Lung (tissue), 12 donors: ENCODE data around the gene SPHKAP. TPM values are rescaled to one million over a fixed set of nuclear protein-coding genes. Genes with fewer than 3 reads are reported as not detected.

Source experiments
- ATAC-seq: fragments of 200-7000 bp; cut with Tn5 transposase; one replicate; pipeline ENCODE4 v1.9.1; 2020; ENCODE audit warnings: moderate number of reproducible peaks; ENCODE audit not compliant: insufficient read depth, low FRiP score
- DNase-seq, 3 donors: peaks; one replicate each; pipeline ENCODE4 v3.0.0-alpha.2; 2013 to 2017
- H3K27ac ChIP-seq, 2 donors: one replicate each; pipeline ENCODE4 v1.5.1; 2013; ENCODE audit warnings: mild to moderate bottlenecking in 2 of 2, moderate library complexity in 2 of 2, control low read depth in 1 of 2, inconsistent platforms in 1 of 2, low read depth in 1 of 2, low read length in 1 of 2
- H3K27me3 ChIP-seq, 3 donors: one replicate each; pipeline ENCODE4 v1.5.1; 2013; ENCODE audit warnings: low read length in 2 of 3; ENCODE audit not compliant: control insufficient read depth in 3 of 3, insufficient read depth in 3 of 3
- H3K36me3 ChIP-seq, 4 donors: one replicate each; pipeline ENCODE4 v1.5.1; 2013; ENCODE audit warnings: low read length in 4 of 4, mild to moderate bottlenecking in 1 of 4, moderate library complexity in 1 of 4; ENCODE audit not compliant: control insufficient read depth in 4 of 4, insufficient read depth in 4 of 4
- H3K4me1 ChIP-seq, 5 donors: one replicate each; pipeline ENCODE4 v1.5.1; 2013; ENCODE audit warnings: low read length in 5 of 5, mild to moderate bottlenecking in 2 of 5, moderate library complexity in 1 of 5; ENCODE audit not compliant: control insufficient read depth in 5 of 5, insufficient read depth in 5 of 5
- H3K4me3 ChIP-seq: one replicate; pipeline ENCODE4 v1.5.1; 2013; ENCODE audit warnings: mild to moderate bottlenecking, control low read depth, moderate library complexity
- H3K9ac ChIP-seq, 2 donors: one replicate each; pipeline ENCODE4 v1.5.1; 2013; ENCODE audit warnings: low read length in 2 of 2, control low read depth in 1 of 2; ENCODE audit not compliant: insufficient read depth in 1 of 2
- H3K9me3 ChIP-seq, 4 donors: one replicate each; pipeline ENCODE4 v1.5.1; 2013; ENCODE audit warnings: low read length in 3 of 4, mild to moderate bottlenecking in 1 of 4, moderate library complexity in 1 of 4; ENCODE audit not compliant: control insufficient read depth in 4 of 4, insufficient read depth in 3 of 4
- WGBS, 2 donors: extraction: QIAGEN DNeasy Blood & Tissue Kit; methylation state at CpG; one replicate each; pipeline ENCODE4 v1.1.7; 2013; 5-methylcytosine and 5-hydroxymethylcytosine counted together
- polyA plus RNA-seq, 2 donors: library from polyadenylated mRNA; stranded (reverse); fragments of 200-250 nt; gene quantifications; one replicate each; pipeline ENCODE4 v1.2.1, GENCODE V29; 2013
- total RNA-seq, 2 donors: library from RNA; depleted of rRNA in 1 of 2; stranded (reverse); fragments of >200 nt in 1 of 2; gene quantifications; one replicate each; pipeline ENCODE4 v1.2.1, GENCODE V29; 2014 to 2021
- TF ChIP-seq, protein P1 (sequence below): IDR thresholded peaks from 2 replicates; pipeline ENCODE4 v1.5.1; 2012; ENCODE audit warnings: mild to moderate bottlenecking; ENCODE audit errors: control extremely low read depth, extremely low read depth
- donor health status: control.
- donor health status: control.
- donor health status: Bipolar disorder and iron deficiency.
- donor health status: healthy.
- donor health status: DM: yes; HTN: yes; CAD: no.

SPHKAP gene
- total and polyA plus RNA-seq, 4 donors, result 0.02 to 0.60 (median 0.03) TPM; not detected in 1

DNA sequence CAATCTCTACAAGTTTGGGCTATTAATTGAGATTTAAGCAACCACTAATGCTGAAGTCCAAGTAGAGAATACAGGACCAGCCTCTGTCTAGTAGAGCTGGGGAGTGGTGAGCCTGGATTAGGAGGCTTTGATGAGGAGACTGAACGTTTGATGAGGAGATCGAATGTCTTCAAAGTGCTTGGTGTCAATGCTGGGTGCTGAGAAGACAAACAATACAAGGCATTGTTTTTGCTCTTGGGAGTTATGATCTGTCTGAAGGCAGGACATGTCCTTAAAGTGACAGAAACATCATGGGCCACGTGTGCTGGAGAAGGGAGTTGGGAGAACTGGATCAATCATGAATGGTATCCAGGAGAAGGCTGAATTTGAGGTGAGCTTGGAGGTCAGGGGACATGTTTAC is 143.6 kb downstream of the SPHKAP start:
- no peak overlapping the region for H3K9ac ChIP-seq
- WGBS, 2 donors, result 53 to 66% methylated on average over 3 of the region's 3 CpGs
- no peaks in the 10 kb centered on the region for H3K36me3 ChIP-seq
- no peak overlapping the region for H3K4me3 ChIP-seq
- no peaks in the 10 kb centered on the region for H3K4me1 ChIP-seq
- TF ChIP-seq, protein P1, sequence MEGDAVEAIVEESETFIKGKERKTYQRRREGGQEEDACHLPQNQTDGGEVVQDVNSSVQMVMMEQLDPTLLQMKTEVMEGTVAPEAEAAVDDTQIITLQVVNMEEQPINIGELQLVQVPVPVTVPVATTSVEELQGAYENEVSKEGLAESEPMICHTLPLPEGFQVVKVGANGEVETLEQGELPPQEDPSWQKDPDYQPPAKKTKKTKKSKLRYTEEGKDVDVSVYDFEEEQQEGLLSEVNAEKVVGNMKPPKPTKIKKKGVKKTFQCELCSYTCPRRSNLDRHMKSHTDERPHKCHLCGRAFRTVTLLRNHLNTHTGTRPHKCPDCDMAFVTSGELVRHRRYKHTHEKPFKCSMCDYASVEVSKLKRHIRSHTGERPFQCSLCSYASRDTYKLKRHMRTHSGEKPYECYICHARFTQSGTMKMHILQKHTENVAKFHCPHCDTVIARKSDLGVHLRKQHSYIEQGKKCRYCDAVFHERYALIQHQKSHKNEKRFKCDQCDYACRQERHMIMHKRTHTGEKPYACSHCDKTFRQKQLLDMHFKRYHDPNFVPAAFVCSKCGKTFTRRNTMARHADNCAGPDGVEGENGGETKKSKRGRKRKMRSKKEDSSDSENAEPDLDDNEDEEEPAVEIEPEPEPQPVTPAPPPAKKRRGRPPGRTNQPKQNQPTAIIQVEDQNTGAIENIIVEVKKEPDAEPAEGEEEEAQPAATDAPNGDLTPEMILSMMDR, result no peak
- H3K27me3 ChIP-seq, result no peaks in the 10 kb centered on the region
- H3K9me3 ChIP-seq, result no peaks in the 10 kb centered on the region
- H3K27ac ChIP-seq, result no peak overlapping the region
- ATAC-seq (no peak), DNase-seq (no peak)

- peaks cover 0 to 18% (median 0%) of the 10 kb centered on the region in 4 donors for H3K36me3 ChIP-seq
- TF ChIP-seq, protein P1, result no peak
- no peak overlapping the region for H3K9ac ChIP-seq
- DNase-seq (no peak), ATAC-seq (no peak)
- H3K27ac ChIP-seq, result no peak overlapping the region
- no peak overlapping the region for H3K4me3 ChIP-seq
- no peaks in the 10 kb centered on the region for H3K4me1 ChIP-seq
- no peaks in the 10 kb centered on the region for H3K27me3 ChIP-seq
- 87 to 94% methylated on average over 6 of the region's 6 CpGs for WGBS, 2 donors
- peaks cover 0 to 3% (median 0%) of the 10 kb centered on the region in 4 donors for H3K9me3 ChIP-seq
Observed at GRCh38 chr2:228023619-228024018, 157.9 kb downstream of the SPHKAP start.

- no peaks in the 10 kb centered on the region for H3K27me3 ChIP-seq
- no peak overlapping the region for H3K27ac ChIP-seq
- no peak overlapping the region for H3K9ac ChIP-seq
- ATAC-seq (no peak), DNase-seq (no peak)
- H3K9me3 ChIP-seq, result peaks cover 0 to 4% (median 0%) of the 10 kb centered on the region in 4 donors
- peaks cover 0 to 12% (median 0%) of the 10 kb centered on the region in 4 donors for H3K36me3 ChIP-seq
- no peaks in the 10 kb centered on the region for H3K4me1 ChIP-seq
- TF ChIP-seq, protein P1, result no peak
- 86 to 89% methylated on average over 7 of the region's 7 CpGs for WGBS, 2 donors
- no peak overlapping the region for H3K4me3 ChIP-seq
Observed at GRCh38 chr2:228018311-228018710, 163.2 kb downstream of the SPHKAP start.

DNA sequence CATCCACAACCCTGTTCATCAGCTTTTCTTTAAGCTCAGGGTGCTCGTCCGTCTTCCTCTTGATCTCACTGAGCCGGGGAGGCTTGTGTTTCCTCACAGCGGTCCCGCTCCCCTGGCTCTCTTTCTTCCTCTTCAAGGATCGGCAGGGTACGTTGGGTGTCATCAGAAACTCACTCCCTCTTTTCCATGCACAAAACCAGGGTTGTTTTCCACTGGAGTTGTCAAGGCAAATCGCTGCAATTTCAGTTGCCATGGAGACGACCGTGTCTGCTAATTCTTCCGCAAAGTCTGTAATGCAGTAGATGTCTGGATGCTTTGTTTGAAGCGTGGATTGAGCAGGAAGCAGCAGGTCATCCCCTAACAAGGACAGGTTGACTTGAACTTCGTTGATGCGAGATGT is 163.7 kb downstream of the SPHKAP start:
- DNase-seq (no peak), ATAC-seq (no peak)
- peaks cover 0 to 4% (median 0%) of the 10 kb centered on the region in 4 donors for H3K9me3 ChIP-seq
- no peaks in the 10 kb centered on the region for H3K4me1 ChIP-seq
- H3K27me3 ChIP-seq, result no peaks in the 10 kb centered on the region
- TF ChIP-seq, protein P1, result no peak
- 86 to 91% methylated on average over 14 of the region's 14 CpGs for WGBS, 2 donors
- H3K4me3 ChIP-seq, result no peak overlapping the region
- no peak overlapping the region for H3K27ac ChIP-seq
- H3K9ac ChIP-seq, result no peak overlapping the region
- H3K36me3 ChIP-seq, result peaks cover 0 to 12% (median 0%) of the 10 kb centered on the region in 4 donors
